ENCODE results near the gene PTPRM.

Gene PTPRM

GRCh38 chr18:7772951-7773350, 205.8 kb downstream of the PTPRM start:
- H3K36me3 ChIP-seq (ENCODE audit: insufficient read depth, low read length) = no peaks in the 10 kb centered on the region
- no peak overlapping the region for H3K9ac ChIP-seq (ENCODE audit: low read depth, low read length)
- no peaks in the 10 kb centered on the region for H4K20me1 ChIP-seq (ENCODE audit: insufficient read depth, low read length)
- H3K27me3 ChIP-seq (ENCODE audit: insufficient read depth, low read length, poor library complexity) = no peaks in the 10 kb centered on the region
- H3K4me2 ChIP-seq (ENCODE audit: insufficient read depth, low read length) = no peak overlapping the region
- no peaks in the 10 kb centered on the region for H3K4me1 ChIP-seq (ENCODE audit: insufficient read depth, low read length)
- DNase-seq (no peak), ATAC-seq (ENCODE audit: insufficient read depth, low read depth) (no peak)
- no peak overlapping the region for H3K27ac ChIP-seq (ENCODE audit: low read length)
- H3K4me3 ChIP-seq (ENCODE audit: low read depth in 1 of 2, low read length in 2 of 2) = no peak overlapping the region
- H2AFZ ChIP-seq (ENCODE audit: low read depth, low read length) = no peak overlapping the region
- no peaks in the 10 kb centered on the region for H3K9me3 ChIP-seq (ENCODE audit: insufficient read depth, low read length, severe bottlenecking)
- no peaks in the 10 kb centered on the region for H3K79me2 ChIP-seq (ENCODE audit: insufficient read depth, low read length)
- TF ChIP-seq CTCF (IDR thresholded peaks at IDR 0.05; ENCODE audit: borderline replicate concordance, extremely low read depth, low read length, poor library complexity, severe bottlenecking) = no peak
- TF ChIP-seq EZH2 (IDR thresholded peaks at IDR 0.05; ENCODE audit: borderline replicate concordance, low read depth, low read length, severe bottlenecking) = no peak

- Histone ChIP-seq H3K4me3 (ENCODE audit: low read depth in 1 of 2, low read length in 2 of 2) (no peak overlapping the region), H3K9ac (ENCODE audit: low read depth, low read length) (no peak overlapping the region), H3K4me1 (ENCODE audit: insufficient read depth, low read length) (no peaks in the 10 kb centered on the region), H2AFZ (ENCODE audit: low read depth, low read length) (no peak overlapping the region), H3K9me3 (ENCODE audit: insufficient read depth, low read length, severe bottlenecking) (no peaks in the 10 kb centered on the region), H3K27ac (ENCODE audit: low read length) (no peak overlapping the region), H3K79me2 (ENCODE audit: insufficient read depth, low read length) (no peaks in the 10 kb centered on the region), H3K27me3 (ENCODE audit: insufficient read depth, low read length, poor library complexity) (no peaks in the 10 kb centered on the region), H4K20me1 (ENCODE audit: insufficient read depth, low read length) (no peaks in the 10 kb centered on the region), H3K36me3 (ENCODE audit: insufficient read depth, low read length) (no peaks in the 10 kb centered on the region), H3K4me2 (ENCODE audit: insufficient read depth, low read length) (no peak overlapping the region)
- no peak for ATAC-seq (ENCODE audit: insufficient read depth, low read depth)
- TF ChIP-seq EZH2 (IDR thresholded peaks at IDR 0.05; ENCODE audit: borderline replicate concordance, low read depth, low read length, severe bottlenecking) (no peak), CTCF (IDR thresholded peaks at IDR 0.05; ENCODE audit: borderline replicate concordance, extremely low read depth, low read length, poor library complexity, severe bottlenecking) (no peak)
- DNase-seq = no peak
Observed at GRCh38 chr18:7775128-7775527, 208.0 kb downstream of the PTPRM start.

GRCh38 chr18:7775843-7776242, 208.7 kb downstream of the PTPRM start:
- Histone ChIP-seq H3K36me3 (ENCODE audit: insufficient read depth, low read length) (no peaks in the 10 kb centered on the region), H4K20me1 (ENCODE audit: insufficient read depth, low read length) (no peaks in the 10 kb centered on the region), H3K4me1 (ENCODE audit: insufficient read depth, low read length) (no peaks in the 10 kb centered on the region), H3K9me3 (ENCODE audit: insufficient read depth, low read length, severe bottlenecking) (no peaks in the 10 kb centered on the region), H3K9ac (ENCODE audit: low read depth, low read length) (no peak overlapping the region), H3K27ac (ENCODE audit: low read length) (no peak overlapping the region), H3K27me3 (ENCODE audit: insufficient read depth, low read length, poor library complexity) (no peaks in the 10 kb centered on the region), H3K79me2 (ENCODE audit: insufficient read depth, low read length) (no peaks in the 10 kb centered on the region), H3K4me3 (ENCODE audit: low read depth in 1 of 2, low read length in 2 of 2) (no peak overlapping the region), H2AFZ (ENCODE audit: low read depth, low read length) (no peak overlapping the region), H3K4me2 (ENCODE audit: insufficient read depth, low read length) (no peak overlapping the region)
- DNase-seq = no peak
- ATAC-seq (ENCODE audit: insufficient read depth, low read depth) = no peak
- TF ChIP-seq CTCF (IDR thresholded peaks at IDR 0.05; ENCODE audit: borderline replicate concordance, extremely low read depth, low read length, poor library complexity, severe bottlenecking) = no peak
- TF ChIP-seq EZH2 (IDR thresholded peaks at IDR 0.05; ENCODE audit: borderline replicate concordance, low read depth, low read length, severe bottlenecking) = no peak

GRCh38 chr18:7778181-7778580, 211.1 kb downstream of the PTPRM start:
- Histone ChIP-seq H2AFZ (ENCODE audit: low read depth, low read length) (no peak overlapping the region), H3K9me3 (ENCODE audit: insufficient read depth, low read length, severe bottlenecking) (no peaks in the 10 kb centered on the region), H3K27me3 (ENCODE audit: insufficient read depth, low read length, poor library complexity) (no peaks in the 10 kb centered on the region), H3K9ac (ENCODE audit: low read depth, low read length) (no peak overlapping the region), H3K4me3 (ENCODE audit: low read depth in 1 of 2, low read length in 2 of 2) (no peak overlapping the region), H3K4me2 (ENCODE audit: insufficient read depth, low read length) (no peak overlapping the region), H3K79me2 (ENCODE audit: insufficient read depth, low read length) (no peaks in the 10 kb centered on the region), H4K20me1 (ENCODE audit: insufficient read depth, low read length) (no peaks in the 10 kb centered on the region), H3K27ac (ENCODE audit: low read length) (no peak overlapping the region), H3K4me1 (ENCODE audit: insufficient read depth, low read length) (no peaks in the 10 kb centered on the region), H3K36me3 (ENCODE audit: insufficient read depth, low read length) (no peaks in the 10 kb centered on the region)
- ATAC-seq (ENCODE audit: insufficient read depth, low read depth) (no peak), DNase-seq (no peak)
- no peak for TF ChIP-seq CTCF (IDR thresholded peaks at IDR 0.05; ENCODE audit: borderline replicate concordance, extremely low read depth, low read length, poor library complexity, severe bottlenecking)
- TF ChIP-seq EZH2 (IDR thresholded peaks at IDR 0.05; ENCODE audit: borderline replicate concordance, low read depth, low read length, severe bottlenecking) = no peak

Data from DND-41 (cell line).